ENCODE measurements around the gene ZDHHC11B.
A peak's percentile ranks its signal among the peaks of the same experiment; 100 is the strongest.
"Not testable (repeated sequence)": the region's sequence is repeated elsewhere in the genome, so short reads cannot be mapped to it uniquely, and the experiment has no call there.

The ZDHHC11B gene

GRCh38 chr5:784428-785177, at the start of gene ZDHHC11B:
ZDHHC11B (minus strand) TSS chr5:784729; CDS start chr5:766919, 17,810 bp downstream.
- DNase-seq = peak; percentile 94

- DNase-seq = not testable (repeated sequence)
These were observed 49.5 kb upstream of the ZDHHC11B start for GRCh38 chr5:834013-834412.

- DNase-seq = not testable (repeated sequence)
These were observed 43.7 kb upstream of the ZDHHC11B start for GRCh38 chr5:828194-828593.

GRCh38 chr5:825544-825943, 41.0 kb upstream of the ZDHHC11B start:
- DNase-seq = not testable (repeated sequence)

- no peak for DNase-seq
These were observed 37.0 kb upstream of the ZDHHC11B start for GRCh38 chr5:821504-821903.

GRCh38 chr5:820245-820644, 35.7 kb upstream of the ZDHHC11B start:
- no peak for DNase-seq

GRCh38 chr5:819078-819477, 34.5 kb upstream of the ZDHHC11B start:
- DNase-seq = no peak

- DNase-seq = no peak
These were observed 31.6 kb upstream of the ZDHHC11B start for GRCh38 chr5:816176-816575.

- DNase-seq = no peak
These were observed 30.9 kb upstream of the ZDHHC11B start for GRCh38 chr5:815449-815848.

- DNase-seq = not testable (repeated sequence)
These were observed 29.0 kb upstream of the ZDHHC11B start for GRCh38 chr5:813575-813974.

GRCh38 chr5:811384-811783, 26.9 kb upstream of the ZDHHC11B start:
- DNase-seq = not testable (repeated sequence)

- not testable (repeated sequence) for DNase-seq
These were observed 23.4 kb upstream of the ZDHHC11B start for GRCh38 chr5:807719-808514.

- DNase-seq = no peak
These were observed 16.9 kb upstream of the ZDHHC11B start for GRCh38 chr5:801472-801871.

GRCh38 chr5:801055-801454, 16.5 kb upstream of the ZDHHC11B start:
- not testable (repeated sequence) for DNase-seq

- DNase-seq = not testable (repeated sequence)
These were observed 14.1 kb upstream of the ZDHHC11B start for GRCh38 chr5:798505-799138.

GRCh38 chr5:797986-798385, 13.5 kb upstream of the ZDHHC11B start:
- not testable (repeated sequence) for DNase-seq

- DNase-seq = not testable (repeated sequence)
These were observed 11.3 kb upstream of the ZDHHC11B start for GRCh38 chr5:795873-796272.

- not testable (repeated sequence) for DNase-seq
These were observed 10.4 kb upstream of the ZDHHC11B start for GRCh38 chr5:794948-795347.

GRCh38 chr5:788703-789102, 4.2 kb upstream of the ZDHHC11B start:
- DNase-seq = not testable (repeated sequence)

GRCh38 chr5:787857-788233, 3.3 kb upstream of the ZDHHC11B start:
- not testable (repeated sequence) for DNase-seq

- not testable (repeated sequence) for DNase-seq
These were observed 2.8 kb upstream of the ZDHHC11B start for GRCh38 chr5:787224-787856.

GRCh38 chr5:785181-785705, 714 bp upstream of the ZDHHC11B start:
- not testable (repeated sequence) for DNase-seq

Measured in activated CD4-positive, alpha-beta T cell treated with anti-CD3 and anti-CD28 coated beads, Interleukin-2, amount 50 U/mL, for 4 hours (primary cell).